ENCODE results near the gene PTPN4.
A peak's percentile ranks its signal among the peaks of the same experiment; 100 is the strongest.

PTPN4 gene

DNA sequence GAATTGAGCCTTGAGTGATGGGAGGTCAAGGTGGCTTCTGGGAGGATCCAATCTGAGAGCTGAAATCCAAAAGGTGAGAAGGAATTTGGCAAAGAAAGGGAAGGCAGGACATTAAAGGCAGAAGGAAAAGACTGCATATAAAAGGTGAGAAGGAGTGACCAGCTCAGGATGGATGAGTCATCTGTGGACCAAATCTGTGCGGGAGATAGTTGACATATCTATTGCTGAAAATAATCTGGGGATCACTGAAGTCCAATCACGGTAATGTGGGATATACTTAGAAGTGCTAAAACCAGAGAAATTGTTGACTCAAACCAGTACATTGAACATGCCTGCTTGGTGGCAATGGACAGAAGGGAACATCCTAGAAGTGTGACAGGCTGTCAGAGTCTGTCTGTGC, 8.0 kb upstream of the PTPN4 start:
- TF ChIP-seq, protein P1, sequence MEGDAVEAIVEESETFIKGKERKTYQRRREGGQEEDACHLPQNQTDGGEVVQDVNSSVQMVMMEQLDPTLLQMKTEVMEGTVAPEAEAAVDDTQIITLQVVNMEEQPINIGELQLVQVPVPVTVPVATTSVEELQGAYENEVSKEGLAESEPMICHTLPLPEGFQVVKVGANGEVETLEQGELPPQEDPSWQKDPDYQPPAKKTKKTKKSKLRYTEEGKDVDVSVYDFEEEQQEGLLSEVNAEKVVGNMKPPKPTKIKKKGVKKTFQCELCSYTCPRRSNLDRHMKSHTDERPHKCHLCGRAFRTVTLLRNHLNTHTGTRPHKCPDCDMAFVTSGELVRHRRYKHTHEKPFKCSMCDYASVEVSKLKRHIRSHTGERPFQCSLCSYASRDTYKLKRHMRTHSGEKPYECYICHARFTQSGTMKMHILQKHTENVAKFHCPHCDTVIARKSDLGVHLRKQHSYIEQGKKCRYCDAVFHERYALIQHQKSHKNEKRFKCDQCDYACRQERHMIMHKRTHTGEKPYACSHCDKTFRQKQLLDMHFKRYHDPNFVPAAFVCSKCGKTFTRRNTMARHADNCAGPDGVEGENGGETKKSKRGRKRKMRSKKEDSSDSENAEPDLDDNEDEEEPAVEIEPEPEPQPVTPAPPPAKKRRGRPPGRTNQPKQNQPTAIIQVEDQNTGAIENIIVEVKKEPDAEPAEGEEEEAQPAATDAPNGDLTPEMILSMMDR (IDR thresholded peaks at IDR 0.05; ENCODE audit: insufficient read depth, missing control alignments): no peak
- no peak for FAIRE-seq
- no peak for DNase-seq (ENCODE audit: insufficient read length, low spot score)

DNA sequence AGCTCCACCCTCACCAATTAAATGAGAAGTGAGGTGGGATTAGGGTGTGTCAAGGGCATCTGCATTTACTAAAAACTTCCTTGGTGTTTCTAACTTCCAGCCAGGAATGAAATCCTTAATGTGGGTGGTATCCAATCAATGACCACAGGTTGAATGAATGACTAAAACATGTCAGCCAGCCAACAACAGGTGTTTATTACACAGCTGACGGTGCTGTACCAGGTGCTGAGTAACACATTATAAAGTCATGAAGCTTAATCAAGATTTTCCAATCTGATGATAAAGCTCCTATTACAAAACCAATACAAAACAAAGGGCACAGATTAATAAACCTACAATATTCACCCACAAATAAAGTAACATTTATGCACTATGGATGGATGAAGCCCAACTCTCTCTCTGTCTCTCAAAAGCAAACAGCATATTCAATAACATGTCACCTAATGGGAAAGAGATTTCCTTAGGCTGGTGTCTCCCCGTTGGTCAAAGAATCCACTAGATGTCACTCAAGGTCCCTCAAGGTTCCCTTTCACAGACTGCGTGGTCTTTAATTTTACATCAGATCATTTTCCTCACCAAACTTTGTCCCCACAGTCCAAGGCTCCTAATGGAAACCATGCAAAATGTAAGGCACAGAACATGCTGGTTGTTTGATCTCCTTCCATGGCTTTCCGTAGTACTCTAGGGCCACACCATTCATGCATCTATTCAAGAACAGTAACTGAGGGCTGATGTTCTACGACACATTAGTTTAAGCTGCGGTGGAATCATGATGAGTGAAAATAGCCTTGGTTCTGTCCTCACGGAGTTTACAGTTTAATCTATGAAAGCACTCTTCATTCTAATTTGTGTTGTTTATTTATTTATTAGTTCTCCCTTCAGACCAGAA, 6.4 kb upstream of the PTPN4 start:
- DNase-seq (ENCODE audit: insufficient read length, low spot score) (no peak), FAIRE-seq (peak; percentile 91)
- TF ChIP-seq, protein P1 (IDR thresholded peaks at IDR 0.05; ENCODE audit: insufficient read depth, missing control alignments): peak; percentile 70

DNA sequence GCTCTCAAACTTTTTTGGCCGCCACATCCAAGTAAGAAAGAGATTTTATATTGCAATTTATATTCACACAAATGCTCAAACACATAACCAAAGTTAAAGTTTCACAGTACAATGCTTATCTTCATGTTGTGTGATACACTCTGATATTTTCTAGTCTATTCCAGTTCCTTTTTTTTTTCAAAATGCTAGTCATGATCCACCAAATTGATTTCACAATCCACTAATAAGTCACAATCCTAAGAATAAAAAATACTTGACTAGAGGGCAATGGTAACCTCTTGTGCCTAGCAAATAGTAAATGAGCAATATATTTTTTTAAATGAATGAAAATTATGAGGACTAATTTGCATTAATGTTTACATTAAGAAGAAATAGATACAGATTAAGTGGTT, 5.8 kb upstream of the PTPN4 start:
- no peak for DNase-seq (ENCODE audit: insufficient read length, low spot score)
- FAIRE-seq: no peak
- TF ChIP-seq, protein P1 (IDR thresholded peaks at IDR 0.05; ENCODE audit: insufficient read depth, missing control alignments): no peak

DNA sequence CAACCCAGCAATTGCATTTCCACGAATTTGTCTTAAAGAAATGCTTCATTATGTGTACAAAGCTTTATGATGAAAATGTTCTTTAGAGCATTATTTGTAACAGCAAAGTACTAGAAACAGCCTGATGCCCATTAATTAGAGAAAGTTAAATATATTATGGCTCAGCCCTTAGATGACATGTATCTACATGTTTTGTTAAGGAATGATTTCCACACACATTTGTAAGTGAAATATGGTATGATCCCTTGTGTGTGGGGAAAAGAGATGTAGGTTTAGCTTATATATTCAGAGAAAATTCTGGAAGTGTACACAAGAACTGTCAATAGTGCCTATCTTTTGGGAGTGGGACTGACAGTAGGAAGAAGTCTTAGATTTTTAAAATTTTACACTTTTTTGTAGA, 3.8 kb upstream of the PTPN4 start:
- FAIRE-seq (no peak), DNase-seq (ENCODE audit: insufficient read length, low spot score) (no peak)
- TF ChIP-seq, protein P1 (IDR thresholded peaks at IDR 0.05; ENCODE audit: insufficient read depth, missing control alignments): no peak

DNA sequence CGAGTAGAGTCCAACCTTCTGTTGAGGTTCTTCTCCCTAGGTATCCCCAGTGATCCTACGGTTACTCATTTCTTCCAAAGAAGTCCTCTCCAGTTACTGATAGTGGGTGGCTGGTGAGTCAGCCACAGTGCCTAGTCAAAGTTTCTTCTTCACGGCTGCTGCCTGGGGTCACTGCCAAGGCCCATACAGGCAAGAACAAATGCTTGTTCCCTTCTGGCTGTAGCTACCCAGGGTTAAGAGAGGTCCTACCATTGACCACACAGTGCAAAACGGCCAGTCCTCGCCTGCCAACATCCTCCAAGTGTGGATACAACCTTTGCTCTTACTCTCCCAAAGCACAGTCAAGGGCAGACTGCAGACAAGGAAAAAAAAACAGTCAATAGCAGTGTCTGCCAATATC, 2.9 kb upstream of the PTPN4 start:
- FAIRE-seq (no peak), DNase-seq (ENCODE audit: insufficient read length, low spot score) (no peak)
- TF ChIP-seq, protein P1 (IDR thresholded peaks at IDR 0.05; ENCODE audit: insufficient read depth, missing control alignments): no peak

DNA sequence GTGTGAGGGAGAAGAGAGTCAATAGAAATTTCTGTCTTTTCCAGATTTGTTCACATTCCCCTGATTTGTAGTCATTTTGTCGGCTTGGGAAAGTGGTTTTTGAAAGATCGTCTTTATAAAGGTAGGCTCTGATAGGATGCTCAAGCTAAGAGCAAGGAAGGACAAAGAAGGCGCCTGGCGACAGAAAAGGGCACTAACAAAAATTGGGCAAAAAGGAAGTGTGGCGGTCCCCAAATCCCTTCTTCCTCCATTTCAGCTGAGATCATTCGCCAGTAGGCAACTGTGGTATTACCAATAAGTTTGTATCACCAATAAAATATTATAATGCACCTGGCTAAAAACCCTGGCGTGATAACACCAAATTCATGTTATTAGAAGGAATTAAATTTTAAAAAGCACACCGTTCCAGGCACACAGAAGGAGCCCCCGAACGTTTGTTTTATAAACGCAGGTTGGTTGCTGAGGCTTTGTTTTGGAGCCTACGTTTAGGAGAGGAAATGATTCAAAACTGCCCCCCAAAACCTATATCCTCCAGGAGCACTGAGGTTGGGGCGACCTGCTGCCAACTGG, 756 bp upstream of the PTPN4 start:
- DNase-seq (ENCODE audit: insufficient read length, low spot score) (no peak), FAIRE-seq (no peak)
- TF ChIP-seq, protein P1 (IDR thresholded peaks at IDR 0.05; ENCODE audit: insufficient read depth, missing control alignments): no peak

Measured in D721Med (cell line).